ENCODE results near the gene TMEM131L.

DNA sequence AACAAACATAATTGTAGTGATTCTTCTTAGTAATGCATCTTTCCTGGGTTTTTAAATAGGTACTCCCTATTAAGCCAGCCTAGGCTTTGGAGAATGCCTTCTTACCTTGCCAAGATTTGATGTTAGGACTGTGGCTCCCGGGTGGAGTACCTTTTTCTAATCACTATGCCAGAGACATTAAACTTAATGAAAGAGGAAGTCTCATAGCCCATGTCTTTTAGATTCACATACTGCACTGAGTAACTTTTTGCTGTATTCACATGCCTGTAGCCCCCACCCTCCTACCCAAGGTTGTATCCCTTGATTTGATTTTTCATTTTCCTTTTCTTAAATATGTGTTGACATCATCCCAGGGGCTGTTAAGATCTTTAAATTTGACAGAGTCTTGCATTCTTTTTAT is 113.7 kb downstream of the TMEM131L start:
- TF ChIP-seq, protein P1, sequence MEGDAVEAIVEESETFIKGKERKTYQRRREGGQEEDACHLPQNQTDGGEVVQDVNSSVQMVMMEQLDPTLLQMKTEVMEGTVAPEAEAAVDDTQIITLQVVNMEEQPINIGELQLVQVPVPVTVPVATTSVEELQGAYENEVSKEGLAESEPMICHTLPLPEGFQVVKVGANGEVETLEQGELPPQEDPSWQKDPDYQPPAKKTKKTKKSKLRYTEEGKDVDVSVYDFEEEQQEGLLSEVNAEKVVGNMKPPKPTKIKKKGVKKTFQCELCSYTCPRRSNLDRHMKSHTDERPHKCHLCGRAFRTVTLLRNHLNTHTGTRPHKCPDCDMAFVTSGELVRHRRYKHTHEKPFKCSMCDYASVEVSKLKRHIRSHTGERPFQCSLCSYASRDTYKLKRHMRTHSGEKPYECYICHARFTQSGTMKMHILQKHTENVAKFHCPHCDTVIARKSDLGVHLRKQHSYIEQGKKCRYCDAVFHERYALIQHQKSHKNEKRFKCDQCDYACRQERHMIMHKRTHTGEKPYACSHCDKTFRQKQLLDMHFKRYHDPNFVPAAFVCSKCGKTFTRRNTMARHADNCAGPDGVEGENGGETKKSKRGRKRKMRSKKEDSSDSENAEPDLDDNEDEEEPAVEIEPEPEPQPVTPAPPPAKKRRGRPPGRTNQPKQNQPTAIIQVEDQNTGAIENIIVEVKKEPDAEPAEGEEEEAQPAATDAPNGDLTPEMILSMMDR (IDR thresholded peaks at IDR 0.05; ENCODE audit: low read depth, low read length) = no peak
- no peak for TF ChIP-seq EZH2phosphoT487 (IDR thresholded peaks at IDR 0.05; ENCODE audit: low read depth)
